OCI-LY3 (cell line): ENCODE results near the gene PTPN6.

Experiments used
- H2AFZ ChIP-seq: fragments of 200-600, 300-600 bp; shearing (Covaris generic); 2 replicates; pipeline ENCODE4 v1.6.0; 2014; ENCODE audit warnings: antibody characterized with exemption, low read depth, low read length
- H3K27ac ChIP-seq: fragments of 200-600, 300-600 bp; sonication (generic); 2 replicates; pipeline ENCODE4 v1.5.1; 2014; ENCODE audit warnings: mild to moderate bottlenecking, low read length, moderate library complexity, mixed read lengths
- H3K27me3 ChIP-seq: fragments of 200-600, 300-600 bp; sonication (generic); 2 replicates; pipeline ENCODE4 v1.6.1; 2014; ENCODE audit warnings: low read depth, low read length, mixed read lengths
- H3K36me3 ChIP-seq: fragments of 200-600, 300-600 bp; sonication (generic); replicated peaks from 2 replicates; pipeline ENCODE3; 2014; ENCODE audit warnings: low read depth, low read length, mixed read lengths
- H3K4me1 ChIP-seq: fragments of 300-600, 200-600 bp; sonication (generic); 2 replicates; pipeline ENCODE4 v1.6.1; 2014; ENCODE audit warnings: low read length, mixed read lengths
- H3K4me2 ChIP-seq: fragments of 200-600, 300-600 bp; sonication (generic); 2 replicates; pipeline ENCODE4 v1.6.1; 2014; ENCODE audit warnings: low read length, mixed read lengths
- H3K4me3 ChIP-seq: fragments of 300-600, 200-600 bp; sonication (generic); 2 replicates; pipeline ENCODE4 v1.5.1; 2014; ENCODE audit warnings: antibody characterized with exemption, mild to moderate bottlenecking, low read length, moderate library complexity
- H3K79me2 ChIP-seq: fragments of 300-600, 200-600 bp; shearing (Covaris generic); 2 replicates; pipeline ENCODE4 v1.6.1; 2014; ENCODE audit warnings: mild to moderate bottlenecking, low read length, mixed read lengths
- H3K9ac ChIP-seq: fragments of 300-600, 200-600 bp; shearing (Covaris generic); 2 replicates; pipeline ENCODE4 v1.6.0; 2014; ENCODE audit warnings: mild to moderate bottlenecking, low read length, moderate library complexity
- H3K9me3 ChIP-seq: fragments of 200-600, 300-600 bp; shearing (Covaris generic); 2 replicates; pipeline ENCODE4 v1.6.1; 2014; ENCODE audit warnings: low read length, mixed read lengths; ENCODE audit not compliant: insufficient read depth
- H4K20me1 ChIP-seq: fragments of 200-600, 300-600 bp; sonication (generic); 2 replicates; pipeline ENCODE4 v1.6.1; 2016; ENCODE audit warnings: low read length, mixed read lengths; ENCODE audit not compliant: insufficient read depth
- CTCF ChIP-seq: fragments of 200-600, 300-600 bp; sonication (generic); IDR thresholded peaks from 2 replicates; pipeline ENCODE4 v1.5.1; 2014; ENCODE audit warnings: antibody characterized with exemption, low read length, low read depth
- EZH2phosphoT487 ChIP-seq: fragments of 200-600 bp; shearing (Covaris generic); IDR thresholded peaks from 2 replicates; pipeline ENCODE4 v1.6.1; 2018; ENCODE audit warnings: antibody characterized with exemption, mixed run types, low read depth

Gene PTPN6

GRCh38 chr12:6921539-6921938 lies 29.6 kb upstream of the PTPN6 start:
- no peak overlapping the region for H3K9ac ChIP-seq
- H3K4me1 ChIP-seq, result peaks cover 22% of the 10 kb centered on the region
- H3K79me2 ChIP-seq, result peaks cover under 1% of the 10 kb centered on the region; the same call in 1 of the 2 replicates
- H3K27ac ChIP-seq, result no peak overlapping the region
- no peak overlapping the region for H3K4me3 ChIP-seq
- peaks cover 47% of the 10 kb centered on the region for H3K36me3 ChIP-seq
- 0 out of 2 replicates have a peak, but pooled peaks cover 3% of the 10 kb centered on the region for H4K20me1 ChIP-seq
- no peak overlapping the region for H3K4me2 ChIP-seq
- no peaks in the 10 kb centered on the region for H3K9me3 ChIP-seq
- H3K27me3 ChIP-seq, result no peaks in the 10 kb centered on the region
- TF ChIP-seq CTCF (no peak), EZH2phosphoT487 (no peak)
- no peak overlapping the region for H2AFZ ChIP-seq

GRCh38 chr12:6921996-6922946 lies 28.9 kb upstream of the PTPN6 start:
- Histone ChIP-seq H3K4me3 (no peak overlapping the region), H3K4me2 (0 out of 2 replicates have a peak overlapping the region, but pooled peaks have one; percentile 4), H3K4me1 (peaks cover 29% of the 10 kb centered on the region), H2AFZ (no peak overlapping the region), H3K27me3 (no peaks in the 10 kb centered on the region), H4K20me1 (0 out of 2 replicates have a peak, but pooled peaks cover 3% of the 10 kb centered on the region), H3K79me2 (peaks cover 8% of the 10 kb centered on the region), H3K9ac (no peak overlapping the region), H3K27ac (no peak overlapping the region), H3K9me3 (no peaks in the 10 kb centered on the region), H3K36me3 (peaks cover 40% of the 10 kb centered on the region)
- TF ChIP-seq EZH2phosphoT487, result no peak
- TF ChIP-seq CTCF, result no peak

GRCh38 chr12:6923003-6923732 lies 28.0 kb upstream of the PTPN6 start:
- no peak for TF ChIP-seq CTCF
- no peak for TF ChIP-seq EZH2phosphoT487
- Histone ChIP-seq H2AFZ (no peak overlapping the region), H3K9me3 (no peaks in the 10 kb centered on the region), H4K20me1 (0 out of 2 replicates have a peak, but pooled peaks cover 3% of the 10 kb centered on the region), H3K9ac (no peak overlapping the region), H3K4me1 (peaks cover 29% of the 10 kb centered on the region), H3K27ac (no peak overlapping the region), H3K79me2 (peaks cover 12% of the 10 kb centered on the region), H3K27me3 (no peaks in the 10 kb centered on the region), H3K4me3 (no peak overlapping the region), H3K4me2 (0 out of 2 replicates have a peak overlapping the region, but pooled peaks have one; percentile 4), H3K36me3 (peaks cover 34% of the 10 kb centered on the region)

- Histone ChIP-seq H3K4me2 (peak overlapping the region; percentile 12; the same call in 1 of the 2 replicates), H3K9me3 (no peaks in the 10 kb centered on the region), H3K79me2 (peaks cover 18% of the 10 kb centered on the region), H3K4me1 (peaks cover 32% of the 10 kb centered on the region), H3K36me3 (peaks cover 33% of the 10 kb centered on the region), H3K27ac (no peak overlapping the region), H3K9ac (no peak overlapping the region), H3K27me3 (no peaks in the 10 kb centered on the region), H2AFZ (no peak overlapping the region), H4K20me1 (0 out of 2 replicates have a peak, but pooled peaks cover 3% of the 10 kb centered on the region), H3K4me3 (no peak overlapping the region)
- TF ChIP-seq EZH2phosphoT487 (no peak), CTCF (no peak)
Observed at GRCh38 chr12:6923851-6924250, 27.3 kb upstream of the PTPN6 start.
